HG03108 (cell line): Measurements from ENCODE around the gene VPS13D.

Experiments used
- ATAC-seq: cut with Tn5 transposase; IDR thresholded peaks from one replicate; pipeline ENCODE4 v1.9.1; 2021; ENCODE audit warnings: moderate library complexity; ENCODE audit not compliant: unreplicated experiment

The VPS13D gene

GRCh38 chr1:12480748-12481362 is 251.0 kb downstream of the VPS13D start:
- no peak for ATAC-seq

- no peak for ATAC-seq
Measured at GRCh38 chr1:12481928-12482327, 252.1 kb downstream of the VPS13D start.

- ATAC-seq: no peak
Measured at GRCh38 chr1:12482988-12483387, 253.2 kb downstream of the VPS13D start.

GRCh38 chr1:12485231-12486058 is 255.6 kb downstream of the VPS13D start:
- ATAC-seq: no peak

- no peak for ATAC-seq
Measured at GRCh38 chr1:12486059-12486341, 256.2 kb downstream of the VPS13D start.

- no peak for ATAC-seq
Measured at GRCh38 chr1:12486401-12487005, 256.7 kb downstream of the VPS13D start.

GRCh38 chr1:12487520-12487919 is 257.7 kb downstream of the VPS13D start:
- ATAC-seq: no peak

GRCh38 chr1:12488666-12489354 is 259.0 kb downstream of the VPS13D start:
- no peak for ATAC-seq

- ATAC-seq: no peak
Measured at GRCh38 chr1:12490532-12491142, 260.8 kb downstream of the VPS13D start.

GRCh38 chr1:12491656-12492055 is 261.8 kb downstream of the VPS13D start:
- ATAC-seq: no peak

GRCh38 chr1:12495725-12496124 is 265.9 kb downstream of the VPS13D start:
- ATAC-seq: no peak

- ATAC-seq: no peak
Measured at GRCh38 chr1:12496154-12496961, 266.5 kb downstream of the VPS13D start.

- no peak for ATAC-seq
Measured at GRCh38 chr1:12499539-12500240, 269.9 kb downstream of the VPS13D start.

- ATAC-seq: no peak
Measured at GRCh38 chr1:12501661-12502060, 271.8 kb downstream of the VPS13D start.

GRCh38 chr1:12502336-12503109 is 272.7 kb downstream of the VPS13D start:
- ATAC-seq: no peak

- ATAC-seq: no peak
Measured at GRCh38 chr1:12503709-12504108, 273.9 kb downstream of the VPS13D start.

GRCh38 chr1:12504601-12505000 is 274.8 kb downstream of the VPS13D start:
- no peak for ATAC-seq

- no peak for ATAC-seq
Measured at GRCh38 chr1:12505231-12505630, 275.4 kb downstream of the VPS13D start.

GRCh38 chr1:12505639-12506280 is 275.9 kb downstream of the VPS13D start:
- ATAC-seq: no peak
